B cell (primary cell): ENCODE measurements around the gene OPTN. TPM values are rescaled to one million over a fixed set of nuclear protein-coding genes. Genes with fewer than 3 reads are reported as not detected.

Experiments
- ATAC-seq: fragments of 200-7000 bp; cut with Tn5 transposase; one replicate; pipeline ENCODE4 v1.10.0; 2021; ENCODE audit warnings: low read depth, mild to moderate bottlenecking, moderate number of reproducible peaks, moderate library complexity
- CTCF ChIA-PET: fragments of 350-600 bp; sonication (Branson Sonifier 250); formaldehyde crosslinking; loops from one replicate; lab custom pipeline; 2021; ENCODE audit warnings: antibody characterized with exemption, inconsistent platforms; lab: Charles Lee
- POLR2A ChIA-PET: fragments of 350-600 bp; sonication (Branson Sonifier 250); formaldehyde crosslinking; loops from one replicate; lab custom pipeline; 2021; ENCODE audit warnings: antibody characterized with exemption; lab: Charles Lee
- DNase-seq: peaks from one replicate; pipeline ENCODE4 v3.0.0; 2013
- H2AFZ ChIP-seq: 2 replicates; pipeline ENCODE4 v1.6.1; 2012; ENCODE audit warnings: mild to moderate bottlenecking, low read depth, low read length; ENCODE audit not compliant: insufficient read depth, poor library complexity, severe bottlenecking
- H3K27ac ChIP-seq, 2 donors: 1 replicate in 1 of 2; 2 replicates in 1 of 2; pipeline ENCODE4 v1.5.1; 2012 to 2013; ENCODE audit warnings: low read length in 2 of 2, mild to moderate bottlenecking in 2 of 2, moderate library complexity in 1 of 2
- H3K27me3 ChIP-seq, 4 experiments: fragments of 200-600 bp in 1 of 4; sonication (generic) in 1 of 4; replicated peaks in 1 of 4; 1 replicate in 2 of 4; 2 replicates in 2 of 4; pipeline versions ENCODE4 v1.6.1 to v1.7.0; 2013 to 2016; ENCODE audit warnings: low read length in 3 of 4, mild to moderate bottlenecking in 2 of 4, mixed read lengths in 1 of 4, moderate library complexity in 1 of 4; ENCODE audit not compliant: insufficient read depth in 4 of 4, control insufficient read depth in 3 of 4; ENCODE audit errors: control extremely low read depth in 1 of 4
- H3K36me3 ChIP-seq, 2 experiments: replicated peaks in 1 of 2; 1 replicate in 1 of 2; 2 replicates in 1 of 2; pipeline versions ENCODE4 v1.6.1 to v1.7.1; 2013; ENCODE audit warnings: low read length in 1 of 2; ENCODE audit not compliant: insufficient read depth in 2 of 2, control insufficient read depth in 1 of 2; ENCODE audit errors: control extremely low read depth in 1 of 2, extremely low read depth in 1 of 2
- H3K4me1 ChIP-seq, 2 donors: fragments of 200-600 bp in 1 of 2; sonication (generic) in 1 of 2; 1 replicate in 1 of 2; 2 replicates in 1 of 2; pipeline versions ENCODE4 v1.5.1 to v1.6.1; 2013 to 2017; ENCODE audit warnings: low read length in 2 of 2; ENCODE audit not compliant: control insufficient read depth in 2 of 2, insufficient read depth in 2 of 2
- H3K4me2 ChIP-seq: replicated peaks from 2 replicates; pipeline ENCODE3; 2012; ENCODE audit warnings: mild to moderate bottlenecking, low read depth, low read length; ENCODE audit not compliant: poor library complexity, severe bottlenecking
- H3K4me3 ChIP-seq, 5 experiments: fragments of 200-600 bp in 1 of 5; sonication (generic) in 1 of 5; 1 replicate in 3 of 5; 2 replicates in 2 of 5; pipeline versions ENCODE4 v1.5.1 to v1.7.0; 2011 to 2016; ENCODE audit warnings: low read length in 4 of 5, mild to moderate bottlenecking in 4 of 5, low read depth in 2 of 5, control low read depth in 1 of 5, moderate library complexity in 1 of 5; ENCODE audit not compliant: insufficient read depth in 1 of 5; ENCODE audit errors: control extremely low read depth in 1 of 5, extremely low read depth in 1 of 5
- H3K79me2 ChIP-seq: fragments of 200-600 bp; sonication (generic); one replicate; pipeline ENCODE4 v1.6.0; 2016; ENCODE audit warnings: low read length; ENCODE audit not compliant: control insufficient read depth, insufficient read depth
- H3K9ac ChIP-seq: fragments of 200-600 bp; sonication (generic); 2 replicates; pipeline ENCODE4 v1.6.1; 2017; ENCODE audit warnings: mild to moderate bottlenecking, low read length, moderate library complexity
- H3K9me3 ChIP-seq, 3 donors: one replicate each; pipeline versions ENCODE4 v1.6.1 to v1.7.1; 2013; ENCODE audit warnings: low read length in 2 of 3; ENCODE audit not compliant: control insufficient read depth in 2 of 3, insufficient read depth in 1 of 3; ENCODE audit errors: control extremely low read depth in 1 of 3
- H4K20me1 ChIP-seq: 2 replicates; pipeline ENCODE4 v1.6.0; 2012; ENCODE audit warnings: mild to moderate bottlenecking, low read length; ENCODE audit not compliant: insufficient read depth, control insufficient read depth, poor library complexity, severe bottlenecking
- H3K27ac Mint-ChIP-seq: one replicate; pipeline ENCODE4 v1.8.0; 2021; ENCODE audit warnings: mixed read lengths
- H3K27me3 Mint-ChIP-seq: one replicate; pipeline ENCODE4 v1.8.0; 2021; ENCODE audit warnings: mixed read lengths
- H3K4me1 Mint-ChIP-seq: one replicate; pipeline ENCODE4 v1.8.0; 2021; ENCODE audit warnings: mixed read lengths
- H3K4me3 Mint-ChIP-seq: one replicate; pipeline ENCODE4 v1.8.0; 2021; ENCODE audit warnings: mixed read lengths
- H3K9me3 Mint-ChIP-seq: one replicate; pipeline ENCODE4 v1.8.0; 2022; ENCODE audit warnings: mixed read lengths; ENCODE audit not compliant: insufficient read depth
- EZH2 ChIP-seq: IDR thresholded peaks from 2 replicates; pipeline ENCODE4 v1.6.1; 2012; ENCODE audit warnings: borderline replicate concordance, low read depth, mild to moderate bottlenecking, moderate library complexity, low read length; ENCODE audit not compliant: insufficient read depth, poor library complexity, severe bottlenecking
- WGBS: methylation state at CpG from one replicate; pipeline ENCODE4 v1.1.5; 2013; ENCODE audit warnings: missing lambda C conversion rate; ENCODE audit not compliant: insufficient coverage; 5-methylcytosine and 5-hydroxymethylcytosine counted together
- intact Hi-C: fragments of 100-400 bp; cut with micrococcal nuclease; formaldehyde crosslinking; loops from one replicate; pipeline ENCODE4 v1.10.0; 2022
- polyA plus RNA-seq: library from polyadenylated mRNA; depleted of rRNA; stranded (reverse); fragments of >200 nt; gene quantifications from 2 replicates; pipeline ENCODE4 v1.2.3, GENCODE V29; 2012
- total RNA-seq, 2 donors: library from RNA; stranded (reverse); fragments of 120-200 nt in 1 of 2; gene quantifications; 1 replicate in 1 of 2; 2 replicates in 1 of 2; pipeline versions ENCODE4 v1.2.3 to v1.2.4, GENCODE V29; 2013 to 2022
- TF ChIP-seq, protein P1 (sequence below): fragments of 200-600 bp; IDR thresholded peaks from one replicate; pipeline ENCODE4 v1.8.0; 2022; ENCODE audit warnings: antibody characterized with exemption, mild to moderate bottlenecking

The OPTN gene
- total and polyA plus RNA-seq, 2 donors (not counting 1 experiment from before 2014, with no cell fraction given) = 5.2 to 42.8 TPM

DNA sequence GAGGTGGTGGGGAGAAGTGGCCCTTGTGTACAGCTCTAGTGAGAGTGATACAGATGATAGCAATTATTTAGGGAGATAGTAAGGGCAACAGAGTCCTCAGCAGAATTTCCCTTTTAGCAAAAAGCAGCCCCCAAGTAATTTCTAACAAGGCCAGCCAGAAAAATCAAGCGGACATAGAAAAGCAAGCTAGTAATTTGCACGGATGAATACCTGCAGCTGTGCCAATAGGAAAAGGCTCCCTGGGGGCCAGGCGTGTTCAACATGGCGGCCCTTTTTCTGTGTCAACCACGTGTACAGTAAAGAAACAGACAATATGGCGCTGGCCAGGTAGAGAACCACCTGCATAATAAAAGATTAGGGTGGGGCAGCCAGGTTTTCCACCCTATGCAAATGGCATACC is 68.8 kb downstream of the OPTN start:
- H3K4me1 ChIP-seq = no peaks in the 10 kb centered on the region
- WGBS = 100% methylated on average over 4 of the region's 6 CpGs
- ChIA-PET POLR2A (no interaction called here), CTCF (no interaction called here)
- H3K9me3 ChIP-seq = no peaks in the 10 kb centered on the region
- Mint-ChIP-seq H3K4me1 (no peaks in the 10 kb centered on the region), H3K27me3 (no peaks in the 10 kb centered on the region), H3K27ac (no peak overlapping the region), H3K4me3 (no peak overlapping the region), H3K9me3 (no peaks in the 10 kb centered on the region)
- H3K79me2 ChIP-seq = no peaks in the 10 kb centered on the region
- no peak overlapping the region for H3K9ac ChIP-seq
- intact Hi-C loops = no loop called here
- no peak overlapping the region for H3K27ac ChIP-seq
- no peak for ATAC-seq
- H3K4me2 ChIP-seq = no peak overlapping the region
- H2AFZ ChIP-seq = no peak overlapping the region
- H3K4me3 ChIP-seq = no peak overlapping the region
- TF ChIP-seq, protein P1, sequence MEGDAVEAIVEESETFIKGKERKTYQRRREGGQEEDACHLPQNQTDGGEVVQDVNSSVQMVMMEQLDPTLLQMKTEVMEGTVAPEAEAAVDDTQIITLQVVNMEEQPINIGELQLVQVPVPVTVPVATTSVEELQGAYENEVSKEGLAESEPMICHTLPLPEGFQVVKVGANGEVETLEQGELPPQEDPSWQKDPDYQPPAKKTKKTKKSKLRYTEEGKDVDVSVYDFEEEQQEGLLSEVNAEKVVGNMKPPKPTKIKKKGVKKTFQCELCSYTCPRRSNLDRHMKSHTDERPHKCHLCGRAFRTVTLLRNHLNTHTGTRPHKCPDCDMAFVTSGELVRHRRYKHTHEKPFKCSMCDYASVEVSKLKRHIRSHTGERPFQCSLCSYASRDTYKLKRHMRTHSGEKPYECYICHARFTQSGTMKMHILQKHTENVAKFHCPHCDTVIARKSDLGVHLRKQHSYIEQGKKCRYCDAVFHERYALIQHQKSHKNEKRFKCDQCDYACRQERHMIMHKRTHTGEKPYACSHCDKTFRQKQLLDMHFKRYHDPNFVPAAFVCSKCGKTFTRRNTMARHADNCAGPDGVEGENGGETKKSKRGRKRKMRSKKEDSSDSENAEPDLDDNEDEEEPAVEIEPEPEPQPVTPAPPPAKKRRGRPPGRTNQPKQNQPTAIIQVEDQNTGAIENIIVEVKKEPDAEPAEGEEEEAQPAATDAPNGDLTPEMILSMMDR = no peak
- no peak for TF ChIP-seq EZH2
- no peaks in the 10 kb centered on the region for H3K27me3 ChIP-seq
- H3K36me3 ChIP-seq = no peaks in the 10 kb centered on the region
- DNase-seq = no peak
- H4K20me1 ChIP-seq = no peaks in the 10 kb centered on the region

DNA sequence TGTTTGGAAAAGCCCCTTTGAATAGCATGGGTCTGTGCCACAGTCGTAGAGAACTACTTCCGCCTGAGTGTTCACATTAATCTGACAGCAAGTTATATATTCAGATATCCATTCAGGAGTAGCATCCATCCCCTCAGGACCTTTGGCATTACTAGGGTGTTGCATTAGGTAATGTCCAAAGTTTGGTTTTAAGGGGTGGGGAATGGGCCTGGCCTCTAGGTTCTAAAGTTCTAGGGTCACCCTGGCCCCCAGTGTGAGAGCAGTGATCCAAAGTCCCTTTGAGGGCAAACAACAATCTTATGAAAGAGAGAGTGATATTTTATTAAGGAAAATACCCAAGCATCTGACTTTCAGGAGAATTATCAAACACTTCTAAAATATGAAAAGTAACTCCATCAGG is 73.7 kb downstream of the OPTN start:
- no peak overlapping the region for H3K4me3 Mint-ChIP-seq
- no peaks in the 10 kb centered on the region for H3K9me3 Mint-ChIP-seq
- no peak for ATAC-seq
- Histone ChIP-seq H3K4me1 (no peaks in the 10 kb centered on the region), H3K4me2 (no peak overlapping the region), H3K79me2 (no peaks in the 10 kb centered on the region), H3K27ac (no peak overlapping the region), H2AFZ (no peak overlapping the region), H3K36me3 (no peaks in the 10 kb centered on the region), H3K4me3 (no peak overlapping the region), H3K27me3 (no peaks in the 10 kb centered on the region), H3K9ac (no peak overlapping the region), H4K20me1 (no peaks in the 10 kb centered on the region), H3K9me3 (no peaks in the 10 kb centered on the region)
- ChIA-PET POLR2A (no interaction called here), CTCF (no interaction called here)
- intact Hi-C loops = no loop called here
- no peaks in the 10 kb centered on the region for H3K27me3 Mint-ChIP-seq
- TF ChIP-seq EZH2 = no peak
- TF ChIP-seq, protein P1 = no peak
- no peak overlapping the region for H3K27ac Mint-ChIP-seq
- WGBS = 100% methylated on average over 1 of the region's 2 CpGs
- H3K4me1 Mint-ChIP-seq = no peaks in the 10 kb centered on the region
- DNase-seq = no peak
